GM15510 (cell line): ENCODE data around the gene BRME1.

Experiments
- POLR2A ChIP-seq: IDR thresholded peaks from 3 replicates; pipeline ENCODE4 v1.6.1; 2011; ENCODE audit warnings: borderline replicate concordance; ENCODE audit not compliant: insufficient read length; ENCODE audit errors: extremely low read depth

Gene BRME1

DNA sequence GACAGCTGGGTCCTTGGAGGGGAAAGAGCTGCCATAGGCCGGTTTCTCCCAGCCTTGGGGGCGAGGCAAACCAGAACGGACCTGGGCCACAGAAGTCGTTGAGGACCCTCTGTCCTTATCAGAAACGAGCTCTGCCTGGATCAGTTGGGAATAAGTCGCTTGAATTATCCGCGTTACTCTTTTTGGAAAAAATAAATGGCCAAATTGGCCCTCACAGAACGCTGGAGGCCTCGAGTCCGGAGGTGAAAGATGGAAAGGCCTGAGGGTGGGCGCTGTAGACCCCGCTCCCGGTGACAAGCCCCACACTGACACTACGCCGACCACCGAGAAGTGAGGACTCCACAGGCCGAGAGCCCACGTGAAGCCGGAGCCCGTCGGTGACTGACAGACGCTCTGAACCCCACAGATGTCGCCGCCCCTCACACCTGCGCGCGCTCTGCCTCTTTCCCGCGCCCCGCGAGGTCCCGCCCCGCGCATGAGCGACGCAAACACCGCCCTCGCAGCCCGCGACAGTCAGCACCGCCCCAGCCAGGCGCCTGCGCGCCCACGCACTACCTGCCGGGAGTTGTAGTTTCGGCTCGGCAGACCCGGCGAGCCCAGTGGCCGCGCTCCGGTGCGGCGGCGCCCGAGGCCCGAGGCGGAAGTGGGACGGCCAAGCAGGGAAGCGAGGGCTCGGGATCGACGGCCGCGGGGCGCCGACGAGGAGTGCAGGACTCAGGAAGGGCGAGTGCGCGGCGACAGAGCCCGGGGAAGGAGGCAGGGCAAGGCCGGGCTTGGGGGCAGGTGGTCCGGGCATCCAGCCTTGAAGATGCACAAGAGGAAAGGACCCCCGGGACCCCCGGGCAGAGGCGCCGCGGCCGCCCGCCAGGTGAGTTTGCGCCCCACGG, at the start of gene BRME1, which contains the start of gene CC2D1A:
Gene BRME1 (minus strand): TSS at position 484 of the 887 bp plus-strand sequence. CDS start 1,225 bp downstream, outside the sequence.
Gene CC2D1A (plus strand): TSS at position 568 of the 887 bp plus-strand sequence. CDS start 241 bp downstream, at position 809.
- TF ChIP-seq POLR2A: peak; percentile 62

DNA sequence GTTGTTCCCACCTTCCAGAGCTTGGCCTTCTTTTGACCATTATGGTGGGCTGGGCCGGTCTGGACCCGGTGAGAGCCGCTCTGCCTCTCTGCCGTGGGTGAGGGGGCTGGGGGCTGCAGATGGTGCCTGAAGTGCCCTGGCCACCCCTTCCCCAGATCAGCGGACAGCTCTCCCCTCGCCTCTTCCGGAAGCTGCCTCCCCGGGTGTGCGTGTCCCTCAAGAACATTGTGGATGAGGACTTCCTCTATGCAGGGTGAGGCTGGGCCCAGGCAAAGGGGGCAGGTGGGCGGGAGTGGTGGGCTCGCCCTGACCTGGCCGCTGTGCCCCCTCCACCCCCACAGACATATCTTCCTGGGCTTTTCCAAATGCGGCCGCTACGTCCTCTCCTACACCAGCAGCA, 48.3 kb upstream of the BRME1 start:
- TF ChIP-seq POLR2A: no peak

DNA sequence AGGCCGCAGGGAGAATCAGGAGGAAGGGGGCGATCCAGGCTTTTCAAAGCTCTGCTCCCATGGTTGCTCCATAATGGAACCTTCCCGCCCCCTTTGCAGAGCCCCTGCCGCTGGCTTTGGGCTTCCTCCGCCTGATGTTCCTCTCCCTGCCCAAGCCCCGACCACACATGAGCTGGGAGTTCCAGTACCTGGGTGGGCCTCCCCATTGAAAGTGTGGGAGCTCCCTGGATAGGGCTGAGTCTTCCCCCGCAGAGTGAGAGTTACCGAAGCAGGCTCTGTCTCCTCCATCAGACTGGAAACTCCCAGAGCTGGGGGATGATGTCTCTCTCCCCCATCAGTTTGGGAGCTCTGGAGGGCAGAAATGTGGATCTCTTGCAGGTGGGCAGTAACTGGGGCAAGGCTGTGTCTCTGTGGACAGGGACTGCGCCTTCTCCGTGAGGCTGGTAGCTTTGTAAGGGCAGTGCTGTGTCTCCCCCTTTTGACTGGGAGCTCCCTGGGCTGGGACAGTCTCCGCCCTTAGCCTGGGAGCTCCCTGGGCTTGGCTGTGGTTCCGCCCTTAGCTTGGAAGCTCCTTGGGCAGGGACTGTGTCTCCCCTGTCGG, 47.1 kb upstream of the BRME1 start:
- TF ChIP-seq POLR2A: no peak

DNA sequence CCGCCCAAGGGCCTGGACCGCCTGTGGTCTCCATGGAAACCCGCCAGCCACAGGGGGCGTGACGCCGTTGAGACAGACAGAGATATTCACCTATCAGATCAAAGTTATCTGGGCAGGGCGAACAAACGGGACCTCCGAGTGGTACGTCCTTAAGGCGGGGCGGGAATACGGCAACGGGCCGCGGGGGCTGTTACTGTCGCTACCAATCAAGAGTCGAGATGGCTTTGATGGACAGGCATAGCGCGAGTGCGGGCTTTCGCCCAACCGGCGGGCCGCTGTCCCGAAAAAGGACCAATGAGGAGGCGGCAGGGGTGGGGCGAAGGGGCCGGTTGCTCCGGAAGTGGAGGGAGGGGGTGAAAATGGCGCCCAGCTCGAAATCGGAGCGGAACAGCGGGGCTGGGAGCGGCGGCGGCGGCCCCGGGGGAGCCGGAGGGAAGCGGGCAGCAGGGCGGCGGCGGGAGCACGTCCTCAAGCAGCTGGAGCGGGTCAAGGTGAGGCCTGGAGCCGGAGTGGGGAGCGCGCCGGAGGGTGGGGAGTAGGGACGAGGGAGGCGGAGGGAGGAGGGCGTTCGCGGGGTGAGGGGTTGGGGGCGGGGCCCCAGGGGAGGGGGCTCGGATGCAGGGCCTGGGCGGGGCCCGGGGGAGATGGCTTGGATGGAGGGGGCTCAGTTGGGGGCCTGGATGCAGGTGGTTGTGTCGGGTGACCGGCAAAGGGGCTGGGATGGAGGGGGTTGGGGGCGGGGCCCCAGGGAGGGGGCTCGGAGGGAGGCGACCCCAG, 46.4 kb upstream of the BRME1 start, which contains the start of gene DCAF15:
Gene DCAF15 (plus strand): TSS at position 356 of the 777 bp plus-strand sequence. CDS start 4 bp downstream, at position 360.
- peak; percentile 70 for TF ChIP-seq POLR2A

DNA sequence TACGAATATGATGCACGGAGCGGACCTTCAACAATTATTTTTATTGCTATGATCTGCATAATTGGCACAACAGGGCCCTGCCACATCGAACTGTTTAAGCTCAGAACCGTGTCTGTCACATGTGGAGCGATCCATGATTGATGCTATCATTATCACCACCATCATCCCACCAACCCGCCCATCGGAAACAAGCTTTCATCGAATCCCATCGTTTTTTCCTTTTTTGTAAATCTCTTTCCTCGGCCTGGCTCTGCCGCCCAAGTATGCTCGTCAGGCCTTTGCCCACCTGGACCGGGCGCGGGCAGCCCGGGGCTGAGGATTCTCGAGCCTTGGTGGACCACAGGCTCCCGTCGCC, 45.9 kb upstream of the BRME1 start:
- TF ChIP-seq POLR2A: no peak

DNA sequence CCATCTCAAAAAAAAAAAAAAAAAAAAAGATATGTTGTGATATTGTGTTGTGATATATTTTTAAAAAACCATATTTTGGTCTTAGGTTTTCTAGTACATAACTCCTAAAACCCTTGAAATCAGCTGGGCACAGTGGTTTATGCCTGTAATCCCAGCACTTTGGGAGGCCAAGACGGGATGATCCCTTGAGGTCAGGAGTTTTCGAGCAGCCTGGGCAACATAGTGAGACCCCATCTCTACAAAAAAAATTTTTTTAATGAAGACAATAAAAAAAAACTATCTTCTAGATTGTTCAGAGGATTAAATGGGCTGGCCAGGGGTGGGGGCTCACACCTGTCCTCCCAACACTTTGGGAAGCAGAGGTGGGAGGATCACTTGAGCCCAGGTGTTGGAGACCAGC, 45.1 kb upstream of the BRME1 start:
- no peak for TF ChIP-seq POLR2A

DNA sequence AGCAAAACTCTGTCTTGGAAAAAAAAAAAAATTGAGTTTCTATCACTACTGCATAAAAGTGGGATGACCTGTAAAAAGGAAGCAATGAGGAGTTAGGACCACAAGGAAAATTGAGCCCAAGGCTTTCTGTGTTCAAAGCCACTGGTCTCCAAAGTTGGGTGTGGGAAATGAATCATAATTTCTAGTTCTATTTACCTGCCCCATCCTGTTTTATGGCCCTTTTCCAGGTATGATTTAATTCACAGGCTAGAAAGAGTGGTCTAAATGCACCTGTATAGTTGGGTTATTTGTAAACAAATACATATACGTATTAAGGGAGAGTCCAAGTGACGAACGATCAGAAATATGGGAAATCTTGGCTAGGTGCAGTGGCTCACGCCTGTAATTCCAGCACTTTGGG, 40.5 kb upstream of the BRME1 start:
- TF ChIP-seq POLR2A: no peak

DNA sequence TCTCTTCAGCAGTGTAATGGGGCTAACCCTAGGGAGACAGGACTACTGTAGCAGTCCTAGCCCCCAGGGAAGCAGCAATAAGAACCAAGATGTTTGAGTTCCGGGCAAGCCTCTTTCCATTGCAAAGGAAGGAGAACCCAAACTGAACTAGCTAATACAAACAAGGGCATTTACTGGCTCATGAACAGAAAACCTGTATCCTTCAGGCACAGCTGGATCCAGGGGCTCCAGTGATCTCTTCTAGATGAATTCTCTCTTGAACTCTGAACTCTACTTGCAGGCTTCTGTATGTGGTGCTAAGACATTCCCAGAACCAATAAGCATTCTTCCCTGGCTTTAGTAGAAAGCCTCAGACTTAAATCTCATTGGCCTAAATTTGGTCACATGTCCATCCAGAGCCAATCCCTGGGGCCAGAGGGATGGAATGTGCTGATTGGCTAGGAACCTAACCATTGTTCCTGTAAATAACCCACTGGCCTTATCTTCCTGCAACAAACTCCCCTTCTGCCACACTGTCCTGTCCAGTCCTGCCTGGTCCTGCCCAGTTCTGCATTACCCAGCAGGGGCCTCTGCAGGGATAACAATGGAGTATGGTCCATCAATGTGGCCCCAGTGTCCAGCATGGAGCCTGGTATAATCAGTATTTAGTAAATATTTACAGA, 36.2 kb upstream of the BRME1 start:
- TF ChIP-seq POLR2A: no peak

DNA sequence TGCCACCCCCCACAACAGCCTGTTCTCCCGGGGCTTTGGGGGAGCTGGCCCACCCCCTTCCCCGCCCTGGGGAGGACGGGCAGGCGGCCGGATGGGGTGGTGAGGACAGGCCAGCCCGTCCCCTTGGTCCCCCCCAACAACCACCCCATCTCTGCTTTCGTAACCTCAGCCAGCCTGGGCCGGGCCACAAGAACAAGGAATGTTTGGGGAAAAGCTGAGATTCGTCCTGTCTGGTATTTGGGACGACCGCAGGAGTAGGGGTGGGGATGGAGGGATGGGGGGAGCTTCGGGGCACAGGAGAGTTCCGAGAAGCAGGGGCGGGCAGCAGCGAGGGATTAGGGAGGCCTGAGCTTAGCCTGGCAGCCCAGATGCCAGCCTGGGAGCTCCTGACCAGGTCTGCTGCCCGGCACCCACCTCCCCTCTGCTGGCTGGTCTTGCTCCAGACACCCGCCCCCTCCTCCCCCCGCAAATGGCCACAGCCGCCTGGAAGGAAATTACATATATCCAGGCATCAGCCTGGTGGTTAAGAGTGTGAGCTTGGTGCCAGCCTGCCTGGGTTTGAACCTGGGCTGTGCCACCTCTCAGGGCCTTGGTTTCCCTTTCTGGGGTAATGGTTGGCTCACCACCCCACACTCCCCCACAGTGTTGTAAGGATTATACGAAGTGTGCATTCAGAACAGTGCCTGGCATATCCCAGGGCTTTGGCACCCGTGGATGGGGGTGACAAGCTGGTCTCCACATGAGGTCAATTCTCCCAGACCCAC, 32.6 kb upstream of the BRME1 start, which contains the start of gene PODNL1:
Gene PODNL1 (minus strand): TSS at position 117 of the 764 bp plus-strand sequence. CDS start 236 bp downstream, outside the sequence.
- TF ChIP-seq POLR2A: no peak

DNA sequence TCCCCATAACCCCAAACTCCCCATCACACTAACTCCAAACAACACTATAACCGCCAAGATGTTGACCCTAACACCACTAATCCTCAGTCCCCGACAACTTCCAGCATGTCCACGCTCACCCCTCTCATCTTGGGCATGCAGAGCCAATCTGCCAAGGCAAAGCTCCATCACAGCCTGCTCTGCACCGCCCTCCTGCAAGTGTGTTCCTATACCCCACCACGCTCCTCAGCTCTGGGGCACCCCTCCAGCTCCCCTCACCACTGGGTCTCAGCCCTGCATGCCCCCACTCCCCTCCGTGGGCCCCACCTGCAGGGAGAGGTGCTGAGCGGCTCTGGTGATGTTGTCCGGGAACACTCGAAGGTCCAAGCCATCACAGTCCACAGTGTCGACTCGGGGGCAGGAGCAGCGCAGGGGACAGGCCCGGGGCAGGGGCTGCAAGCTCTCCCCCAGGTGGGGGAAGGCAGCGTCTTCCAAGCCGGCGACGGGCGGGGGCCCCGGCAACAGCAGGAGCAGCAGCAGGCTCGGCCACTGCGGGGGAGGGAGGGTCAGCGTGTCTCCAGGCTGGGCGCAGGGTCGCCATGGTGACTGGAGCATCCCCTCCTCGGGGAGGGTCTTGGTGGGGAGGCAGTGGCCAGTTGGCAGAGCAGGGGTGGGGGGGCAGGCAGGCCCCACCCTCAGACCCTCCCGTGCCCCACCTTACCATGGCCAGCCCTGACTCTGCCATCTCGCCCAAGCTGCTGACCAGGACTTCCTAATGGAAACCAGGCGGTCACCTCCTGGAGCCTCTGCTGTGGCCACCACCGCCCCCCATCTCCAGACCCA, 31.8 kb upstream of the BRME1 start:
- no peak for TF ChIP-seq POLR2A

DNA sequence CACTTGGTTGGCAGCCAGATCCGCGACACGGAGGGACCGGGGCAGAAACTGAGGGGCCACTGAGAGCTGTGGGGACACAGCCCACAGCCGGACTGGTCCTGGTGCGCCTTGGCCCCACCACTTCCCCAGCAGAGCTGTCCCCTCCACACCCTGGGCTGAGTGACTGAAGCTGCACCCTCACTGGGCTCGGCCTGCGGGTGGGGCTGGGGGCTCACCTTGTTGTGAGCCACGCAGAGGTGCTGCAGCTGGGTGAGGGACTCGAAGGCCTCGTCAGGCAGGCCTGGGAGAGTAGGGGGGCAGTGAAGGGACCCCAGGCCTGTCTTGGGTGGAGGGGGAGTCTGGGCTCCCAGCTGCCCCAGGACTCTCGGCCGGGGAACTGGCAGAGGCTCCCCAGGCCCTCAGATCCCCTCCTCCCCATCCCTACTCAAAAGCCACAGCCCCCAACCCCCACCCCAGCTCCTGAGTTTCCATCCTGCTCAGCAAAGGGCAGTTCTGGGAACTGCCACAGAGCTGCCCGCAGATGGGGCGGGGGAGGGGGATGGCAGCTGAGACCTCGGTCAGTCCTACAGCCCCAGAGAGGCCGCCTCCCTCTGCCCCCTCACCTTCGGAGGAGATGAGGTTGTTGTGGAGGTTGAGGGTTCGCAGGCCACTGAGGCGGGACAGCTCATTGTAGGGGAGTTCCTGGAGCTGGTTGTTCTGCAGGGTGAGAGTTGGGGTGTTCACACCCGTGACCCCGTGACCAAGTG, 30.0 kb upstream of the BRME1 start:
- no peak for TF ChIP-seq POLR2A

DNA sequence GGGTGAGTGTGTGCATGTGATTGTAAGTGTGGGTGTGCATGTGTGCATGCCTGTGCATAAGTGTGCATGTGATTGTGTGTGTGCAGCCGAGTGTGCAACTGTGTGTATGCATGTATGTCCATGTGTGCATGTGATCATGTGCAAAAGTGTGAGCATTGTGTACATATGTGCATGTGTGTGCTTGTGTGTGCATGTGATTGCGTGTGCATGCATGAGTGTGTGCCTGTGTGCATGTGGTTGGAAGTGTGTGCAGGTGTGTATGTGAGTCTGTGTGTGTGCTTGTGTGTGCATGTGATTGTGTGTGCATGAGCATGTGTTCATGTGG, 28.8 kb upstream of the BRME1 start:
- TF ChIP-seq POLR2A: no peak

DNA sequence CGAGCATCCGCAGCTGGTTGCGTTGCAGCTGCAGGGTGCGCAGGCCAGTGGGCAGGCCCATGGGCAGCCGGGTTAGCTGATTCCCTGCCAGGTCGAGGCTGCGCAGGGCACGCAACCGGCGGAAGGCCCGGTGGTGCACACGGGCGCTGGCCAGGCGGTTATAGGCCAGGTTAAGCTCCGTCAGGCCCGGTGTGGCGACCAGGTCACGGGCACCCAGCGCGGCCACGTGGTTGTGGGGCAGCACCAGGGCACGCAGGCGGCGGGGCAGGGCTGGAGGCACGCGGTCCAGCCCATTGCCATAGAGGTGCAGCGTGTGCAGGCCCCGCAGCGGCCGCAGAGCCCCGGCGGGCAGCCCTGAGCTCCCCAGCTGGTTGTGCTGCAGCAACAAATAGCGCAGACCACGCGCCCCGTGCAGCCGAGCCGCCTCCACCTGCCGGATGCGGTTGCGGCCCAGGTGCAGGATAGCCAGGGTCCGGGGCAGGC, 27.0 kb upstream of the BRME1 start:
- no peak for TF ChIP-seq POLR2A

DNA sequence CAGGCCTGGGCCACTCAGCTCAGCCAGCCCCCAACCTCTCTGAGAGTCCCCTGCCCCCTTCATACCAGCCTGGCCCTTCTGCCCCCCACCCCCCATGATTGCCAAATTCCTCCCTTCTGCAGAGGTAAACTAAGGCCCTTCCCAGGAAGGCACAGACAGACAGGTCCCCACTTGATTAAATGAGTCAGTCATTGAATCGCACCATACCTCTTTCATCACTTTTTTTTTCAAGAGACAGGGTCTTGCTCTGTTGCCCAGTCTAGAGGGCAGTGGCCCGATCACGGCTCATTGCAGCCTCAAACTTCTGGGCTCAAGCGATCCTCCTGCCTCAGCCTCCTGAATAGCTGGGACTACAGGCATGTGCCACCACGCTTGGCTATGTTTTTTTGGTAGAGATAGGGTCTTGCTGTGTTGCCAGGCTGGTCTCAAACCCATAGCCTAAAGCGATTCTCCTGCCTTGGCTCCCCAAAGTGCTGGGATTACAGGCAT, 26.3 kb upstream of the BRME1 start:
- TF ChIP-seq POLR2A: no peak
